Mucosa of descending colon (tissue), 3 donors: ENCODE measurements around the gene LPGAT1. TPM values are rescaled to one million over a fixed set of nuclear protein-coding genes. Genes with fewer than 3 reads are reported as not detected.

Experiments used
- ATAC-seq: fragments of 200-7000 bp; cut with Tn5 transposase; one replicate; pipeline ENCODE4 v1.9.1; 2020; ENCODE audit warnings: mild to moderate bottlenecking, moderate library complexity
- DNase-seq, 3 donors: peaks; one replicate each; pipeline ENCODE4 v3.0.0-alpha.2; 2020
- H3K36me3 ChIP-seq: fragments of 200-600 bp; one replicate; pipeline ENCODE4 v1.8.0; 2021; ENCODE audit warnings: low read depth, mild to moderate bottlenecking
- H3K4me1 ChIP-seq: fragments of 200-600 bp; one replicate; pipeline ENCODE4 v1.8.0; 2021; ENCODE audit warnings: low read depth, mild to moderate bottlenecking
- H3K4me3 ChIP-seq: fragments of 200-600 bp; one replicate; pipeline ENCODE4 v1.8.0; 2021; ENCODE audit warnings: mild to moderate bottlenecking
- H3K9me3 ChIP-seq: fragments of 200-600 bp; one replicate; pipeline ENCODE4 v1.8.0; 2021; ENCODE audit warnings: mild to moderate bottlenecking
- intact Hi-C, 2 donors: fragments of 100-400 bp; cut with DNase I in 1 of 2; cut with micrococcal nuclease in 1 of 2; formaldehyde crosslinking; loops; one replicate each; pipeline versions ENCODE4 v1.11.0 to v1.11.1; 2022; cut with DNase I, micrococcal nuclease
- total RNA-seq, 3 donors: library from RNA; stranded (reverse); fragmentation: NEBNext Ultra II Directional in 2 of 3; extraction: Animal tissue kit (Norgen Biotek cat#: 25700) in 2 of 3; gene quantifications; one replicate each; pipeline versions ENCODE4 v1.2.1 to v1.2.4, GENCODE V29; 2021 to 2023
- TF ChIP-seq, protein P1 (sequence below): fragments of 200-600 bp; IDR thresholded peaks from one replicate; pipeline ENCODE4 v1.8.0; 2022; ENCODE audit warnings: antibody characterized with exemption, mild to moderate bottlenecking
- donor health status: DM: no; HTN: no; CAD: no; lungs with moderate emphysema.
- donor health status: DM: no; HTN: no; CAD: no.
- donor health status: DM: no; HTN: yes; CAD: no.

The LPGAT1 gene
- total RNA-seq, 3 donors from 2014 or later = 27.5 to 42.1 (median 34.2) TPM

DNA sequence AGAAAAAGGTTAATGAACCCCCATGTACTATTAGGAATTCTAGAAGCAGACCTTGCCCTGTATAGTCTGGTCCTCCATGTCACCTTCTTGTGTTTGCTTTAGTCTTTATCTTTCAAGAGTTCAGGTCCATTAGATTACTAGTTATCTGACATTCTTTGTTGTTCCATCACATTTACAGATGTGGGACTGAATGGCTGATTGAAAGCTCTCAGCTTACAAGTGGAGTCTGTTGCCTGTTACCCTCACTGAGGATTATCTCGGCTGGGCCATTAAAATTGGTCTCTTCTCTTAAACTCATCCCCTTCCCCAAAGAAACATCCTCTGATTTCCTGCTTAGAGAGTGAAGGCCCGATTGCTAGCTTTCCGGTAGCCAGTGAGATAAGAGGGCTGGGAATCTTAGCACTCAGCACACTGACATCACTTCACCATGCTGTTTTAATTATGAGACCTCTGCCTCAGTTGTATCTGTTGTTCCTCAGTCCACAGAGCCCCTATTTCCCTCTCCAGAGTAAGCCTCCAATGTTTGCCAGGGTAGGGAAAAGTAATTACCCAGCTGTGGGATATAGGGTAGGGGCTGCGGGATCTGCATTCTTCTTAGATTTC is 76.8 kb downstream of the LPGAT1 start:
- intact Hi-C loops = no loop called here

DNA sequence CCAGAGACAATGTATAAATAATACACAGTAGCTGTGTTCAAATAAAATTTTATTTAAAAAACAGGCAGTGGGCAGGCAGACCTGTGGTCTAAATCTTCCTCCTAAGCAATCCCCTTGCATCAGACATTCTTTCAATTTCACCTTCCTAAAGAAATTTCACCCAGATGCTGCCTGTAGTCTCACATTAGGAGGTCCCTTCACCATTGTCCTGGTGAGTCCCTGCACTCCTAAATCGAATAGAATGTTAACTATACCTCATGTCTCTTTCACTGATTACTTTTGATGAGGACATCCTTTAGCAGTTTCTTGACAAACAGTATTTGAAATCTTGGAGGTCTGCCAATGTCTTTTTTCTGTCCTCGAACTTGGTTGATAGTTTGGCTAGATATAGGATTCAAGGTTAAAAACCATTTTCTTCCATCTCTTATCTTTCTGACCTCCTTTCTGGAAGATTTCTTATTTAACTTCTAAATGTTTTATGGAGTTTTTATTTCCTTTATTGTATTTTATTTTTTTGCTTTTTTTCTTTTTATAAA is 77.5 kb downstream of the LPGAT1 start:
- TF ChIP-seq, protein P1, sequence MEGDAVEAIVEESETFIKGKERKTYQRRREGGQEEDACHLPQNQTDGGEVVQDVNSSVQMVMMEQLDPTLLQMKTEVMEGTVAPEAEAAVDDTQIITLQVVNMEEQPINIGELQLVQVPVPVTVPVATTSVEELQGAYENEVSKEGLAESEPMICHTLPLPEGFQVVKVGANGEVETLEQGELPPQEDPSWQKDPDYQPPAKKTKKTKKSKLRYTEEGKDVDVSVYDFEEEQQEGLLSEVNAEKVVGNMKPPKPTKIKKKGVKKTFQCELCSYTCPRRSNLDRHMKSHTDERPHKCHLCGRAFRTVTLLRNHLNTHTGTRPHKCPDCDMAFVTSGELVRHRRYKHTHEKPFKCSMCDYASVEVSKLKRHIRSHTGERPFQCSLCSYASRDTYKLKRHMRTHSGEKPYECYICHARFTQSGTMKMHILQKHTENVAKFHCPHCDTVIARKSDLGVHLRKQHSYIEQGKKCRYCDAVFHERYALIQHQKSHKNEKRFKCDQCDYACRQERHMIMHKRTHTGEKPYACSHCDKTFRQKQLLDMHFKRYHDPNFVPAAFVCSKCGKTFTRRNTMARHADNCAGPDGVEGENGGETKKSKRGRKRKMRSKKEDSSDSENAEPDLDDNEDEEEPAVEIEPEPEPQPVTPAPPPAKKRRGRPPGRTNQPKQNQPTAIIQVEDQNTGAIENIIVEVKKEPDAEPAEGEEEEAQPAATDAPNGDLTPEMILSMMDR = no peak
- Histone ChIP-seq H3K4me3 (no peak overlapping the region), H3K9me3 (no peaks in the 10 kb centered on the region), H3K36me3 (no peaks in the 10 kb centered on the region), H3K4me1 (no peaks in the 10 kb centered on the region)
- DNase-seq (no peak), ATAC-seq (no peak)
- intact Hi-C loops = no loop called here

More for the DNA sequence above, 76.8 kb downstream of the LPGAT1 start:
- DNase-seq (no peak), ATAC-seq (no peak)
- Histone ChIP-seq H3K9me3 (no peaks in the 10 kb centered on the region), H3K4me1 (no peaks in the 10 kb centered on the region), H3K4me3 (no peak overlapping the region), H3K36me3 (no peaks in the 10 kb centered on the region)
- TF ChIP-seq, protein P1 = no peak

DNA sequence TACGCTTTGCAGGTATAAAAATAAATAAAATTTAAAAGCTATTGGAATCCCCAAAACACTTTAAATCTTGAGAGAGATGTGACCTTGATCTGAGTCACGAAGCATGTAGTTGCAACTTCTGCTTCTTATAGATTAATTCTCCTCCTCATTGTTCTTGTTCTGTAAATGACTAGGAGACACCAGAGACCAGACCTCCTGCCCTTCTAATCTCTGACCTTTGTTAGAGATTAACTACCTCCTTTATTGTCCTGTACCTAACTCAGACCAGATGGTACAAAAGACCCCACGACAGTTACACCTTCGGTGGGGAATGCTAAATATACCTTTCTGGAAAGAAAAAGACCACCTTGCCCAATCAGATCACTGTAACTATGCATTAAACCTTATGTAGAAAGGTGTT is 78.2 kb downstream of the LPGAT1 start:
- H3K4me3 ChIP-seq = no peak overlapping the region
- H3K36me3 ChIP-seq = no peaks in the 10 kb centered on the region
- no peaks in the 10 kb centered on the region for H3K4me1 ChIP-seq
- DNase-seq = no peak
- TF ChIP-seq, protein P1 = no peak
- no peaks in the 10 kb centered on the region for H3K9me3 ChIP-seq
- no peak for ATAC-seq
- intact Hi-C loops = no loop called here

DNA sequence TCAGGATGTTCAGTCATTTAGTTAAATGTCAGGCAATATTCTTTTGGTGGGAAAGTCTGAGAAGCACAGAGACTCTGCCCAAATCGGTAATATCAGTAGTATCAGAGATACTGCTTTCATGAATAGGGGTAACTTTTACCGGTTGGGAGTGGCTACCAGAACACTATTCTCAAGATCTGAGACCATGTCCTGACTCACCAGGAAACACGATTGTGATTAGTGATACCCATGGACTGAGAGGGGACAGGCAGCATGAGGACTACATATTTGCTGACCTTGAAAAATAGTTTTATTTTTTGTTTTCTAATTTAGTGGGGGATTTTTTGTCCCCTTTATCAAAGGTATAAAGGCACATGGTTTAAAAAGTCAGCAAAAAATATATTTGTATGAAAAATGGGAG is 79.1 kb downstream of the LPGAT1 start:
- intact Hi-C loops = no loop called here
- H3K9me3 ChIP-seq = no peaks in the 10 kb centered on the region
- ATAC-seq = no peak
- TF ChIP-seq, protein P1 = no peak
- no peaks in the 10 kb centered on the region for H3K4me1 ChIP-seq
- no peak overlapping the region for H3K4me3 ChIP-seq
- H3K36me3 ChIP-seq = no peaks in the 10 kb centered on the region
- DNase-seq = no peak

DNA sequence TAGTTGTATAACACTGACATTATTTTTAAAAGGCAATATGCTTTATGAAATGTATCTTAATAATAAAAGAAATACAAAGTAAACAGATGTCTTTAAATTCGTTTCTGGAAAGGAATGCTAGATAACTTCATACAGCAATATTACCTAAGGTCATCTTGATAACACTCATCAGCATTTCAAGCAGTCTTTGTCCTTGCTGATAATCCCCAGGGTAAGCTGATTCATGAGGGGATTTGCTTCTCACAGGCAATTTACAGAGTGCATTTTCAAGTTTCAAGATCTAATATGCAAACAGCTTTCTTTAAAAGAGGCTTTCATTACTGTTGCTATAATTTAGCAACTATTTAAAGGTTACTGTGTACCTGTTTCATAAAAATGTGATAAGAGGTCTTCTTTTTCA is 80.0 kb downstream of the LPGAT1 start:
- Histone ChIP-seq H3K36me3 (no peaks in the 10 kb centered on the region), H3K9me3 (no peaks in the 10 kb centered on the region), H3K4me3 (no peak overlapping the region), H3K4me1 (no peaks in the 10 kb centered on the region)
- no peak for DNase-seq
- no peak for ATAC-seq
- TF ChIP-seq, protein P1 = no peak
- intact Hi-C loops = no loop called here
